SU-DHL-6 (cell line): ENCODE measurements around the gene PKD1.

Experiments
- H2AFZ ChIP-seq: fragments of 200-600 bp; sonication (generic); 2 replicates; pipeline ENCODE4 v1.6.1; 2014; ENCODE audit warnings: low read depth, mild to moderate bottlenecking, moderate library complexity, mixed read lengths, antibody characterized with exemption, low read length; ENCODE audit not compliant: severe bottlenecking
- H3F3A ChIP-seq: fragments of 200-600 bp; shearing (Covaris generic); 2 replicates; pipeline ENCODE4 v1.6.0; 2016; ENCODE audit warnings: antibody characterized with exemption, mild to moderate bottlenecking; ENCODE audit not compliant: insufficient read depth
- H3K27ac ChIP-seq: fragments of 200-600 bp; sonication (generic); 2 replicates; pipeline ENCODE4 v1.5.1; 2016; ENCODE audit warnings: low read depth, mild to moderate bottlenecking, low read length, moderate library complexity, mixed read lengths
- H3K27me3 ChIP-seq: fragments of 200-600 bp; sonication (generic), shearing (Covaris generic); 2 replicates; pipeline ENCODE4 v1.6.0; 2014; ENCODE audit warnings: mild to moderate bottlenecking, low read length
- H3K36me3 ChIP-seq: fragments of 200-600 bp; sonication (generic); 2 replicates; pipeline ENCODE4 v1.6.1; 2014; ENCODE audit warnings: mild to moderate bottlenecking, low read length, mixed read lengths
- H3K4me2 ChIP-seq: fragments of 300-600, 200-600 bp; shearing (Covaris generic), sonication (generic); 2 replicates; pipeline ENCODE4 v1.6.0; 2014; ENCODE audit warnings: low read length, low read depth, mild to moderate bottlenecking; ENCODE audit not compliant: poor library complexity, severe bottlenecking
- H3K4me3 ChIP-seq: fragments of 200-600 bp; sonication (generic); 2 replicates; pipeline ENCODE4 v1.5.1; 2014; ENCODE audit warnings: antibody characterized with exemption, low read length, mild to moderate bottlenecking, mixed read lengths; ENCODE audit not compliant: insufficient read depth, poor library complexity, severe bottlenecking
- H3K79me2 ChIP-seq: fragments of 200-600 bp; sonication (generic); 2 replicates; pipeline ENCODE4 v1.6.1; 2014; ENCODE audit warnings: mild to moderate bottlenecking, low read length, moderate library complexity; ENCODE audit not compliant: insufficient read depth
- H3K9ac ChIP-seq: fragments of 200-600 bp; sonication (generic); 2 replicates; pipeline ENCODE4 v1.7.0; 2014; ENCODE audit warnings: mild to moderate bottlenecking, low read length
- H3K9me2 ChIP-seq: fragments of 200-600 bp; sonication (generic); replicated peaks from 2 replicates; pipeline ENCODE4 v1.6.1; 2014; ENCODE audit warnings: low read length; ENCODE audit not compliant: insufficient read depth
- H3K9me3 ChIP-seq: fragments of 200-600 bp; sonication (generic); 2 replicates; pipeline ENCODE4 v1.6.1; 2014; ENCODE audit warnings: low read length, mixed read lengths; ENCODE audit not compliant: insufficient read depth
- H4K20me1 ChIP-seq: fragments of 200-600 bp; sonication (generic); 2 replicates; pipeline ENCODE4 v1.6.1; 2014; ENCODE audit warnings: low read depth, mild to moderate bottlenecking, antibody characterized with exemption, low read length, moderate library complexity, mixed read lengths
- CTCF ChIP-seq: fragments of 200-600 bp; sonication (generic); IDR thresholded peaks from one replicate; pipeline ENCODE4 v1.5.1; 2017; ENCODE audit warnings: antibody characterized with exemption, mild to moderate bottlenecking, low read length, moderate library complexity; ENCODE audit not compliant: insufficient read depth, poor library complexity, severe bottlenecking
- EZH2phosphoT487 ChIP-seq: fragments of 200-600 bp; sonication (generic), shearing (Covaris generic); conservative IDR thresholded peaks from 2 replicates; pipeline ENCODE4 v1.6.1; 2018; ENCODE audit warnings: mild to moderate bottlenecking, antibody characterized with exemption, low read length, moderate library complexity, mixed read lengths

PKD1 gene

GRCh38 chr16:2084895-2085625, 50.6 kb downstream of the PKD1 start:
- Histone ChIP-seq H3K9me2 (no peaks in the 10 kb centered on the region), H3K79me2 (no peaks in the 10 kb centered on the region), H3K27ac (no peak overlapping the region), H3F3A (no peaks in the 10 kb centered on the region), H2AFZ (no peak overlapping the region), H3K4me2 (no peak overlapping the region), H4K20me1 (no peaks in the 10 kb centered on the region), H3K9me3 (no peaks in the 10 kb centered on the region), H3K36me3 (no peaks in the 10 kb centered on the region), H3K9ac (no peak overlapping the region), H3K4me3 (no peak overlapping the region), H3K27me3 (no peaks in the 10 kb centered on the region)
- TF ChIP-seq EZH2phosphoT487 (no peak), CTCF (no peak)

DNA sequence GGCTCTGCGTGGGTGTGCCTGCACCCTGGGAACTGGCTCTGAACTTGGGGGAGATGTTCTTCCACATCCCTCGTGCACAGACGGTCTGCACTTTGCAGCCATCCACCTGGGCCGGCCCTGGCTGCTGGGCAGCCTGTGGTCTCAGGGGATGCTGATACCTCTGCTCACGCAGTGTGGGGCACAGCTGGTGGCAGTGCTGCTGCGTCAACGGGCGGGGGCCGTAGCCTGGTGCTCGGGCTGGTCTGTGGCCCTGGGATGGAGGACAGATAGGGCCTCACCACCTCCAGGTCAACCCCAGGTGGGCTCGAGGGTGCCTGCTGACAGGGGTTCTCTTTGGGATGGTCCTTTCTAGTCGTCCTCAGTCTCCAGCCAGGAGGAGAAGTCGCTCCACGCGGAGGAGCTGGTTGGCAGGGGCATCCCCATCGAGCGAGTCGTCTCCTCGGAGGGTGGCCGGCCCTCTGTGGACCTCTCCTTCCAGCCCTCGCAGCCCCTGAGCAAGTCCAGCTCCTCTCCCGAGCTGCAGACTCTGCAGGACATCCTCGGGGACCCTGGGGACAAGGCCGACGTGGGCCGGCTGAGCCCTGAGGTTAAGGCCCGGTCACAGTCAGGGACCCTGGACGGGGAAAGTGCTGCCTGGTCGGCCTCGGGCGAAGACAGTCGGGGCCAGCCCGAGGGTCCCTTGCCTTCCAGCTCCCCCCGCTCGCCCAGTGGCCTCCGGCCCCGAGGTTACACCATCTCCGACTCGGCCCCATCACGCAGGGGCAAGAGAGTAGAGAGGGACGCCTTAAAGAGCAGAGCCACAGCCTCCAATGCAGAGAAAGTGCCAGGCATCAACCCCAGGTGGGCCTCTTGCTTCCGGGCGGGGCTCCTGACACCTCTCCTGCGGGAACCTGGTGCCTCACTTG, 51.6 kb downstream of the PKD1 start:
- Histone ChIP-seq H3K9ac (no peak overlapping the region), H3K36me3 (no peaks in the 10 kb centered on the region), H3K27ac (no peak overlapping the region), H2AFZ (no peak overlapping the region), H4K20me1 (no peaks in the 10 kb centered on the region), H3K79me2 (no peaks in the 10 kb centered on the region), H3K27me3 (no peaks in the 10 kb centered on the region), H3F3A (no peaks in the 10 kb centered on the region), H3K9me2 (no peaks in the 10 kb centered on the region), H3K4me3 (no peak overlapping the region), H3K9me3 (no peaks in the 10 kb centered on the region), H3K4me2 (no peak overlapping the region)
- TF ChIP-seq CTCF, result no peak
- no peak for TF ChIP-seq EZH2phosphoT487

DNA sequence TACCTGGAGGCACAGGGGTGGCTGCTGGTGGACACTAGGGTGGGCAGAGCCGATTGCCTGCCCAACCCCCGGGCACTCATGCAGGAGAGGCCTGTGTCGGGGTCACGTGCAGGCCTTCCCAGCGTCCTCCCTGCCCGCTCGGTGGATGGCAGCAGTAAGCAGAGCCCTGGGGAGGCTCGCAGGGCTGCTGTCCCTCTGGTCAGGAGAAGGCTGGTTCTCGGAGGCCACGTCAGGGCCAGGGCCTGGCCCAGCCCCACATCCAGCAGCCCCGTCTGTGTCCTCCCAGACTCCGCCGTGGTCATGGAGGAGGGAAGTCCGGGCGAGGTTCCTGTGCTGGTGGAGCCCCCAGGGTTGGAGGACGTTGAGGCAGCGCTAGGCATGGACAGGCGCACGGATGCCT, 52.3 kb downstream of the PKD1 start:
- Histone ChIP-seq H3K36me3 (no peaks in the 10 kb centered on the region), H3K79me2 (no peaks in the 10 kb centered on the region), H3K9me2 (no peaks in the 10 kb centered on the region), H3K27ac (no peak overlapping the region), H3K4me2 (no peak overlapping the region), H3K9me3 (no peaks in the 10 kb centered on the region), H3F3A (no peaks in the 10 kb centered on the region), H4K20me1 (no peaks in the 10 kb centered on the region), H3K9ac (no peak overlapping the region), H3K4me3 (no peak overlapping the region), H2AFZ (no peak overlapping the region), H3K27me3 (no peaks in the 10 kb centered on the region)
- no peak for TF ChIP-seq CTCF
- TF ChIP-seq EZH2phosphoT487, result no peak
